WTC11 (cell line): ENCODE results near the gene TYROBP. TPM values are rescaled to one million over a fixed set of nuclear protein-coding genes. Genes with fewer than 3 reads are reported as not detected.

Source experiments
- ATAC-seq: fragments of 200-7000 bp; cut with Tn5 transposase; 2 replicates; pipeline ENCODE4 v1.10.0; 2021; ENCODE audit warnings: mild to moderate bottlenecking, moderate library complexity
- CTCF ChIA-PET: fragments of 300-600 bp; sonication (Branson Sonifier 250); formaldehyde crosslinking; loops from one replicate; lab custom pipeline; 2021; ENCODE audit warnings: antibody characterized with exemption; lab: Charles Lee
- POLR2A ChIA-PET: fragments of 350-600 bp; sonication (Branson Sonifier 250); formaldehyde crosslinking; loops from one replicate; lab custom pipeline; 2021; ENCODE audit warnings: antibody characterized with exemption; lab: Charles Lee
- DNase-seq: peaks from one replicate; pipeline ENCODE4 v3.0.0; 2021; ENCODE audit warnings: low spot score
- H3K27ac Mint-ChIP-seq: 2 replicates; pipeline ENCODE4 v1.8.0; 2021; ENCODE audit warnings: mixed read lengths
- H3K27me3 Mint-ChIP-seq: 2 replicates; pipeline ENCODE4 v1.8.0; 2021; ENCODE audit warnings: low read depth, mild to moderate bottlenecking, moderate library complexity, mixed read lengths
- H3K36me3 Mint-ChIP-seq: 2 replicates; pipeline ENCODE4 v1.8.0; 2021; ENCODE audit warnings: mixed read lengths
- H3K4me1 Mint-ChIP-seq: 2 replicates; pipeline ENCODE4 v1.8.0; 2022; ENCODE audit warnings: mixed read lengths
- H3K4me3 Mint-ChIP-seq: 2 replicates; pipeline ENCODE4 v1.8.0; 2021; ENCODE audit warnings: mild to moderate bottlenecking, moderate library complexity, mixed read lengths
- H3K9me3 Mint-ChIP-seq: 2 replicates; pipeline ENCODE4 v1.8.0; 2021; ENCODE audit warnings: mixed read lengths
- ARID4B ChIP-seq: sonication (generic); formaldehyde crosslinking; IDR thresholded peaks from 2 replicates; pipeline ENCODE4 v1.8.0; 2023; ENCODE audit warnings: missing genetic modification reagents, mild to moderate bottlenecking, borderline replicate concordance
- CDX4 ChIP-seq: fragments of 250-450 bp; sonication (Bioruptor Pico); IDR thresholded peaks from 2 replicates; pipeline ENCODE4 v1.9.0; 2021; ENCODE audit warnings: moderate library complexity, mild to moderate bottlenecking, inconsistent platforms, borderline replicate concordance
- ELF4 ChIP-seq: sonication (generic); formaldehyde crosslinking; IDR thresholded peaks from 2 replicates; pipeline ENCODE4 v1.8.1; 2022; ENCODE audit warnings: low read depth, mild to moderate bottlenecking, moderate library complexity, missing genetic modification reagents
- ETV6 ChIP-seq: sonication (generic); formaldehyde crosslinking; IDR thresholded peaks from 2 replicates; pipeline ENCODE4 v1.8.1; 2022; ENCODE audit warnings: mild to moderate bottlenecking, missing genetic modification reagents
- GTF2I ChIP-seq: fragments of 250-450 bp; sonication (Bioruptor Pico); conservative IDR thresholded peaks from 2 replicates; pipeline ENCODE4 v1.4.0; 2021; ENCODE audit warnings: mild to moderate bottlenecking
- MXD4 ChIP-seq: fragments of 250-450 bp; sonication (Bioruptor Pico); IDR thresholded peaks from 2 replicates; pipeline ENCODE4 v1.8.0; 2021; ENCODE audit warnings: mild to moderate bottlenecking, moderate library complexity, borderline replicate concordance
- MYBL2 ChIP-seq: sonication (generic); formaldehyde crosslinking; IDR thresholded peaks from 2 replicates; pipeline ENCODE4 v1.8.1; 2023; ENCODE audit warnings: mild to moderate bottlenecking, moderate library complexity, missing genetic modification reagents
- RELA ChIP-seq: sonication (generic); formaldehyde crosslinking; IDR thresholded peaks from 2 replicates; pipeline ENCODE4 v1.8.1; 2022; ENCODE audit warnings: missing genetic modification reagents, mild to moderate bottlenecking, borderline replicate concordance
- USF2 ChIP-seq: sonication (generic); formaldehyde crosslinking; IDR thresholded peaks from 2 replicates; pipeline ENCODE4 v1.8.1; 2023; ENCODE audit warnings: mild to moderate bottlenecking, missing genetic modification reagents, moderate library complexity
- ZBTB21 ChIP-seq: sonication (generic); formaldehyde crosslinking; IDR thresholded peaks from 2 replicates; pipeline ENCODE4 v1.8.1; 2023; ENCODE audit warnings: mild to moderate bottlenecking, missing genetic modification reagents, borderline replicate concordance
- ZNF263 ChIP-seq: sonication (generic); formaldehyde crosslinking; IDR thresholded peaks from 2 replicates; pipeline ENCODE4 v1.8.1; 2022; ENCODE audit warnings: low read depth, mild to moderate bottlenecking, moderate library complexity, missing genetic modification reagents
- ZNF423 ChIP-seq: fragments of 250-450 bp; sonication (Bioruptor Pico); IDR thresholded peaks from 2 replicates; pipeline ENCODE4 v2.1.2; 2022; ENCODE audit warnings: mild to moderate bottlenecking, moderate library complexity
- total RNA-seq: library from RNA; stranded (reverse); gene quantifications from 3 replicates; pipeline ENCODE4 v1.2.3, GENCODE V29; 2021
- TF ChIP-seq, protein P1 (sequence below): sonication (generic); formaldehyde crosslinking; conservative IDR thresholded peaks from 2 replicates; pipeline ENCODE4 v1.8.1; 2023; ENCODE audit warnings: mild to moderate bottlenecking, low read depth, missing genetic modification reagents, moderate library complexity
- TF ChIP-seq, protein P2 (sequence below): fragments of 250-450 bp; sonication (Bioruptor Pico); IDR thresholded peaks from 2 replicates; pipeline ENCODE4 v2.1.2; 2022; ENCODE audit warnings: mild to moderate bottlenecking, moderate library complexity
- TF ChIP-seq, protein P3 (sequence below): sonication (generic); formaldehyde crosslinking; IDR thresholded peaks from 2 replicates; pipeline ENCODE4 v1.8.0; 2022; ENCODE audit warnings: mild to moderate bottlenecking, missing genetic modification reagents

TYROBP gene
- total RNA-seq, 1 experiment from 2014 or later = 0.46 TPM

- TF ChIP-seq, protein P1, sequence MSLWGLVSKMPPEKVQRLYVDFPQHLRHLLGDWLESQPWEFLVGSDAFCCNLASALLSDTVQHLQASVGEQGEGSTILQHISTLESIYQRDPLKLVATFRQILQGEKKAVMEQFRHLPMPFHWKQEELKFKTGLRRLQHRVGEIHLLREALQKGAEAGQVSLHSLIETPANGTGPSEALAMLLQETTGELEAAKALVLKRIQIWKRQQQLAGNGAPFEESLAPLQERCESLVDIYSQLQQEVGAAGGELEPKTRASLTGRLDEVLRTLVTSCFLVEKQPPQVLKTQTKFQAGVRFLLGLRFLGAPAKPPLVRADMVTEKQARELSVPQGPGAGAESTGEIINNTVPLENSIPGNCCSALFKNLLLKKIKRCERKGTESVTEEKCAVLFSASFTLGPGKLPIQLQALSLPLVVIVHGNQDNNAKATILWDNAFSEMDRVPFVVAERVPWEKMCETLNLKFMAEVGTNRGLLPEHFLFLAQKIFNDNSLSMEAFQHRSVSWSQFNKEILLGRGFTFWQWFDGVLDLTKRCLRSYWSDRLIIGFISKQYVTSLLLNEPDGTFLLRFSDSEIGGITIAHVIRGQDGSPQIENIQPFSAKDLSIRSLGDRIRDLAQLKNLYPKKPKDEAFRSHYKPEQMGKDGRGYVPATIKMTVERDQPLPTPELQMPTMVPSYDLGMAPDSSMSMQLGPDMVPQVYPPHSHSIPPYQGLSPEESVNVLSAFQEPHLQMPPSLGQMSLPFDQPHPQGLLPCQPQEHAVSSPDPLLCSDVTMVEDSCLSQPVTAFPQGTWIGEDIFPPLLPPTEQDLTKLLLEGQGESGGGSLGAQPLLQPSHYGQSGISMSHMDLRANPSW = no peak
- peak; percentile 70; the same call in 1 of the 2 replicates for TF ChIP-seq RELA
- TF ChIP-seq CDX4 (CRISPR knock-in tag) = no peak
- TF ChIP-seq GTF2I (CRISPR knock-in tag) = no peak
- TF ChIP-seq ZBTB21 (CRISPR knock-in tag) = 0 out of 2 replicates have a peak, but pooled peaks have one; percentile 47
- TF ChIP-seq MYBL2 (CRISPR knock-in tag) = no peak
- no peak for TF ChIP-seq USF2
- no peak for TF ChIP-seq ELF4
- no peak for TF ChIP-seq ZNF423 (CRISPR knock-in tag)
Measured at GRCh38 chr19:35899547-35900214, 8.4 kb downstream of the TYROBP start (continued).

- peaks cover 16% of the 10 kb centered on the region for H3K4me1 Mint-ChIP-seq
- H3K36me3 Mint-ChIP-seq = peaks cover 26% of the 10 kb centered on the region
- CTCF ChIA-PET = interaction anchor here (0.7 kb wide), 1 partner anchor 33 kb away, joined by 3 read pairs; no protein-coding TSS in a partner anchor
- ATAC-seq (no peak), DNase-seq (no peak)
- POLR2A ChIA-PET = interaction anchor here (0.7 kb wide), 2 partner anchors 245 to 926 kb away, joined by 3 to 5 read pairs; no protein-coding TSS in a partner anchor
- H3K4me3 Mint-ChIP-seq = peak overlapping the region; percentile 93
- H3K9me3 Mint-ChIP-seq = no peaks in the 10 kb centered on the region
- no peak overlapping the region for H3K27ac Mint-ChIP-seq
- TF ChIP-seq MXD4 (CRISPR knock-in tag) = no peak
- TF ChIP-seq RELA = no peak
- no peak for TF ChIP-seq ARID4B
- TF ChIP-seq ETV6 (CRISPR knock-in tag) = no peak
- TF ChIP-seq, protein P2, sequence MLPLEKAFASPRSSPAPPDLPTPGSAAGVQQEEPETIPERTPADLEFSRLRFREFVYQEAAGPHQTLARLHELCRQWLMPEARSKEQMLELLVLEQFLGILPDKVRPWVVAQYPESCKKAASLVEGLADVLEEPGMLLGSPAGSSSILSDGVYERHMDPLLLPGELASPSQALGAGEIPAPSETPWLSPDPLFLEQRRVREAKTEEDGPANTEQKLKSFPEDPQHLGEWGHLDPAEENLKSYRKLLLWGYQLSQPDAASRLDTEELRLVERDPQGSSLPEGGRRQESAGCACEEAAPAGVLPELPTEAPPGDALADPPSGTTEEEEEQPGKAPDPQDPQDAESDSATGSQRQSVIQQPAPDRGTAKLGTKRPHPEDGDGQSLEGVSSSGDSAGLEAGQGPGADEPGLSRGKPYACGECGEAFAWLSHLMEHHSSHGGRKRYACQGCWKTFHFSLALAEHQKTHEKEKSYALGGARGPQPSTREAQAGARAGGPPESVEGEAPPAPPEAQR (CRISPR knock-in tag) = no peak
- no peak for TF ChIP-seq ZNF263
- TF ChIP-seq, protein P3, sequence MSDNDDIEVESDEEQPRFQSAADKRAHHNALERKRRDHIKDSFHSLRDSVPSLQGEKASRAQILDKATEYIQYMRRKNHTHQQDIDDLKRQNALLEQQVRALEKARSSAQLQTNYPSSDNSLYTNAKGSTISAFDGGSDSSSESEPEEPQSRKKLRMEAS (CRISPR knock-in tag) = no peak
- TF ChIP-seq, all 79 proteins: peak for 0
- H3K27me3 Mint-ChIP-seq = peaks cover 16% of the 10 kb centered on the region
Measured at GRCh38 chr19:35898499-35898809, 9.6 kb downstream of the TYROBP start.
